Prostate gland (tissue), 2 donors: ENCODE results near the gene ANKRD49. TPM values are rescaled to one million over a fixed set of nuclear protein-coding genes. Genes with fewer than 3 reads are reported as not detected.
"Not testable (repeated sequence)": the region's sequence is repeated elsewhere in the genome, so short reads cannot be mapped to it uniquely, and the experiment has no call there.

ENCODE experiments used
- DNase-seq: peaks from one replicate; pipeline ENCODE4 v3.0.0-alpha.2; 2019; ENCODE audit warnings: low spot score
- H3K27ac ChIP-seq, 2 donors: fragments of 200-600 bp; sonication (generic); 2 replicates each; pipeline ENCODE4 v1.5.1; 2017 to 2019
- H3K27me3 ChIP-seq: fragments of 200-600 bp; sonication (generic); replicated peaks from 2 replicates; pipeline ENCODE4 v1.5.1; 2019; ENCODE audit not compliant: insufficient read depth
- H3K36me3 ChIP-seq, 2 donors: fragments of 200-600 bp; sonication (generic); 1 replicate in 1 of 2; 2 replicates in 1 of 2; pipeline versions ENCODE4 v1.5.1 to v1.8.1; 2017 to 2019
- H3K4me1 ChIP-seq: fragments of 200-600 bp; sonication (generic); replicated peaks from 2 replicates; pipeline ENCODE4 v1.5.1; 2019
- H3K4me3 ChIP-seq, 2 donors: fragments of 200-600 bp; sonication (generic); 2 replicates each; pipeline ENCODE4 v1.5.1; 2017 to 2019
- H3K9me3 ChIP-seq: fragments of 200-600 bp; sonication (generic); 2 replicates; pipeline ENCODE4 v1.5.1; 2017
- CTCF ChIP-seq, 4 experiments: fragments of 200-600 bp in 2 of 4; fragments of 450-650 bp in 2 of 4; sonication (generic) in 2 of 4; IDR thresholded peaks; 1 replicate in 3 of 4; 2 replicates in 1 of 4; pipeline ENCODE4 v1.5.1; 2016 to 2019; ENCODE audit warnings: antibody characterized with exemption in 4 of 4, mild to moderate bottlenecking in 2 of 4, moderate library complexity in 2 of 4
- POLR2A ChIP-seq: fragments of 450-650 bp; IDR thresholded peaks from one replicate; pipeline ENCODE4 v1.6.1; 2016; ENCODE audit warnings: antibody characterized with exemption, mild to moderate bottlenecking
- POLR2AphosphoS5 ChIP-seq: sonication (generic); formaldehyde crosslinking; IDR thresholded peaks from one replicate; pipeline ENCODE4 v1.6.1; 2017; ENCODE audit warnings: antibody characterized with exemption
- WGBS: methylation state at CpG from one replicate; pipeline ENCODE4 v1.1.5; 2018; 5-methylcytosine and 5-hydroxymethylcytosine counted together
- intact Hi-C: fragments of 100-400 bp; cut with DNase I; formaldehyde crosslinking; loops from one replicate; pipeline ENCODE4 v1.14.2; 2022
- total RNA-seq, 2 donors: library from RNA; depleted of rRNA; stranded (reverse); fragments of >200 nt; gene quantifications; one replicate each; pipeline ENCODE4 v1.1.0, GENCODE V29; 2016

ANKRD49 gene
- total RNA-seq, 2 donors from 2014 or later = 11.6 to 15.6 TPM

DNA sequence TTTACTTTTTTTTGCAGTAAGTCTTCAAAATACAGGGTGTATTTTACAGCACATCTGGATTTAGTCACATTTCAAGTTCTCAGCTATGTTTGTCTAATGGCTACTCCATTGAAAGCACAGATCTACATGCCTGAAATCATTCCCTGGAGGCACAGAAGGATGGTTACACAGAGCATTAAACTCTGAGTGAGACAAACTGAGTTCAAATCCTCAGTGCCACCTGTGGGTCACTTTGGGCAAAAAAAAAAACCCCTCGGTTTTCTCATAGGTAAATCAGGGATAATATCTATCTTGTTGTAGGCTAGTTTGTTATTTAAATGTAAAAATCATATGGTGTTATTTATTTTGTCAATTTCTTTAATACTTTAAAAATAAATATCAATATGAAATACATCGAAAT is 7.7 kb downstream of the ANKRD49 start:
- WGBS = 74% methylated on average over 2 of the region's 2 CpGs
- intact Hi-C loops = loop anchor here (10.0 kb wide), 1 partner anchor 607 kb away; no protein-coding TSS in a partner anchor

DNA sequence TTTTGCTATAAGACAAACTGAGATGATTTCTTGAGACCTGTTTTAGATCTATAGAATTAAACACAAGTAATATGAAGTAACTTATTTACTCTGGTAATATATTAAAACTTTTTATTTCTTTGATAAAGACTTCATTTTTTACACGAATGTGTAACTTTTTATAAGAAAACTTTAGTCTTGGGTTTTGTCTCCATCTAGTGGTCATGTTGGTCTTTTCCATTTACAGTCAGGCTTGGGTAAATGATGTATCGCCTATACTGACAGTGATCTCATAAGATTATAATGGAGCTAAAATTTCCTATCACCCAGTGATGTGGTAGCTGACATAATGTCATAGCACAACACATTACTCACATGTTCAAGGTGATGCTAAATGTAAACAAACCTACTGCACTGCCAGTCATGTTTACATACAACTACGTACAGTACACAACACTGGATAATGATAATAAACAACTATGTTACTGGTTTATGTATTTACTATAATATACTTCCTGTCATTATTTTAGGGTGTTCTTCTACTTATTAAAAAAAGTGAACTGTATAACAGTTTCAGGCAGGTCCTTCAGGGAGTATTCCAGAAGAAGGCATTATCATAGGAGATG is 11.0 kb downstream of the ANKRD49 start:
- Histone ChIP-seq H3K4me1 (no peaks in the 10 kb centered on the region), H3K4me3 (no peak overlapping the region), H3K27me3 (no peaks in the 10 kb centered on the region), H3K36me3 (no peaks in the 10 kb centered on the region), H3K9me3 (no peaks in the 10 kb centered on the region), H3K27ac (no peak overlapping the region)
- intact Hi-C loops = loop anchor here (10.0 kb wide), 1 partner anchor 610 kb away; no protein-coding TSS in a partner anchor
- DNase-seq = no peak
- TF ChIP-seq CTCF (IDR thresholded peaks at IDR 0.05) (peak in 3 of 4 experiments; percentile 52 to 68 (median 59)), POLR2A (no peak)
- 2% methylated on average over 3 of the region's 3 CpGs for WGBS

More for the DNA sequence above, 7.7 kb downstream of the ANKRD49 start:
- no peaks in the 10 kb centered on the region for H3K27me3 ChIP-seq
- H3K36me3 ChIP-seq = peaks cover 0 to 4% of the 10 kb centered on the region in 2 donors
- DNase-seq = no peak
- no peak overlapping the region for H3K27ac ChIP-seq
- no peaks in the 10 kb centered on the region for H3K9me3 ChIP-seq
- no peak for TF ChIP-seq POLR2AphosphoS5
- no peak for TF ChIP-seq POLR2A
- TF ChIP-seq CTCF (IDR thresholded peaks at IDR 0.05) = no peak
- no peaks in the 10 kb centered on the region for H3K4me1 ChIP-seq
- H3K4me3 ChIP-seq = no peak overlapping the region

DNA sequence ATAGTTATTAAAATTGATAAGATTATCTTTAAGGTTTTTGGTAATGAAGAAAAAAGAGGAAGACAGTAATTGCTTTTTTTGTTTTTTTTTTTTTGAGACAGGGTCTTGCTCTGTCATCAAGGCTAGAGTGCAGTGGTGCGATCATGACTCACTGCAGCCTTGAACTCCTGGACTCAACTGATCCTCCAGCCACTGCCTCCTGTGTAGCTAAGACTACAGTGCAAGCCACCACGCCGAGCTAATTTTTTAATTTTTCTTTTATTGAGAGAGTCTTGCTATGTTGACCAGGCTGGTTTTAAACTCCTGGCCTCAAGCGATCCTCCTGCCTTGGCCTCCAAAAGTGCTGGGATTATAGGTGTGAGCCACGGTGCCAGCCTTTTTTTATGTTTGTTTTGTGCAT is 12.7 kb downstream of the ANKRD49 start:
- not testable (repeated sequence) for DNase-seq, H3K4me1 ChIP-seq, H3K27me3 ChIP-seq, H3K36me3 ChIP-seq, H3K27ac ChIP-seq, H3K9me3 ChIP-seq, H3K4me3 ChIP-seq
- 95% methylated on average over 5 of the region's 5 CpGs for WGBS
- intact Hi-C loops = loop anchor here (10.0 kb wide), 1 partner anchor 612 kb away; no protein-coding TSS in a partner anchor

- 36% methylated on average over 4 of the region's 4 CpGs for WGBS
- intact Hi-C loops = loop anchor here (10.0 kb wide), 1 partner anchor 613 kb away; no protein-coding TSS in a partner anchor
- TF ChIP-seq POLR2AphosphoS5 (no peak), CTCF (IDR thresholded peaks at IDR 0.05) (no peak), POLR2A (no peak)
- no peak for DNase-seq
- no peaks in the 10 kb centered on the region for H3K4me1 ChIP-seq
- no peaks in the 10 kb centered on the region for H3K36me3 ChIP-seq
- H3K27ac ChIP-seq = no peak overlapping the region
- no peaks in the 10 kb centered on the region for H3K27me3 ChIP-seq
- H3K9me3 ChIP-seq = no peaks in the 10 kb centered on the region
- H3K4me3 ChIP-seq = no peak overlapping the region
Observed at GRCh38 chr11:94507485-94507884, 13.7 kb downstream of the ANKRD49 start.

DNA sequence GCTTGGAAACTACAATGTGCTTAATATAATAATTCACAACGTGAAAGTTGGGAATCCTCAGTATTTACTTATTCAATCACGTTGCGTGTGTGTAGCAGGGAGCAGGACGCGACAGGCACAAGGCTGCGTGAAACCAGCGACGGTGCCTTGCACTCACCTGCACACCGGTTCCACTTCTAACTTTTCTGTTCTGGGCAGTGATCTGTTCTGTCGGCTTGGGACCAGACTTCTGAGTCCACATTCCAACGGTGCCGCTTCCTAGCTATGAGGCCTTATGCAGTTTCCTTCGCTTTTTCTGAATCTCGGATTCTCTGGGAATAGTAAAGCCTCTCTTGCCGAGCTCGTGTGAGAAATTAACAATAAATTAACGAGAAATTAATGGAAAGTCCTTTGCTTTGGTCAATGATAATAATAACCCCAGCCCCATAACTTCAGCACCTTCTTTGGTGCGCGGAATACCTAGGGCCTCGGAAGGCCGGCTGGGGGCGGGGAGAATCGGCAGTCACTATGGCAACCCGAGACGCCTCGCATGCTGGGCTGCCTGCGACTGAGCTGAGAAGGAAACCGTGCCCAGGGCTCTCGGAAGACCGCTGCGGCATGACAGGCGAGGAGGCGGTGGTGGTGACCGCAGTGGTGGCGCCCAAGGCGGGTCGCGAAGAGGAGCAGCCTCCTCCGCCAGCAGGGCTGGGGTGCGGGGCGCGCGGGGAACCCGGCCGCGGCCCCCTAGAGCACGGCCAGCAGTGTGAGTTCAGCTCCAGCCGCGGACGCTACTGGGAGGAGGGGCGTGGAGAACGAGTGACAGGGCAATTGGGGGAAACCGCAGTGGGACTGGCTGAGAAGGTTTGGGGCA is 18.4 kb downstream of the ANKRD49 start, which contains the start of gene C11orf97:
C11orf97 (plus strand) TSS at position 530 of the 850 bp plus-strand sequence; CDS start at position 598, 68 bp downstream.
- DNase-seq = peak; percentile 18
- WGBS = 15% methylated on average over 51 of the region's 53 CpGs

More for the DNA sequence above, 18.4 kb downstream of the ANKRD49 start, which contains the start of gene C11orf97:
- intact Hi-C loops = no loop called here
- TF ChIP-seq CTCF (IDR thresholded peaks at IDR 0.05) (no peak), POLR2A (no peak), POLR2AphosphoS5 (no peak)
- peak within 1 kb of the TSS; percentile 35 to 37 for H3K4me3 ChIP-seq
- H3K27me3 ChIP-seq = no peaks in the 10 kb centered on the region
- no peaks in the 10 kb centered on the region for H3K4me1 ChIP-seq
- no peaks in the 10 kb centered on the region for H3K9me3 ChIP-seq
- no peak within 1 kb of the TSS for H3K27ac ChIP-seq
- no peaks in the 10 kb centered on the region for H3K36me3 ChIP-seq
